Hepatocyte (in vitro differentiated cells): ENCODE results near the gene CHRDL1. TPM values are rescaled to one million over a fixed set of nuclear protein-coding genes. Genes with fewer than 3 reads are reported as not detected.
"Not testable (repeated sequence)": the region's sequence is repeated elsewhere in the genome, so short reads cannot be mapped to it uniquely, and the experiment has no call there.

Experiments used
- DNase-seq: peaks from one replicate; pipeline ENCODE4 v3.0.0-alpha.2; 2016; ENCODE audit warnings: low spot score
- H2AFZ ChIP-seq: fragments of 200-600 bp; sonication (generic); 2 replicates; pipeline ENCODE4 v1.6.0; 2016; ENCODE audit warnings: antibody characterized with exemption, mild to moderate bottlenecking
- H3K27ac ChIP-seq: fragments of 200-600 bp; sonication (generic); 2 replicates; pipeline ENCODE4 v1.5.1; 2016; ENCODE audit warnings: mild to moderate bottlenecking
- H3K27me3 ChIP-seq: fragments of 200-600 bp; sonication (generic); 2 replicates; pipeline ENCODE4 v1.6.1; 2016
- H3K36me3 ChIP-seq: fragments of 200-600 bp; sonication (generic); replicated peaks from 2 replicates; pipeline ENCODE4 v1.5.1; 2016; ENCODE audit warnings: low read depth; ENCODE audit not compliant: insufficient read depth
- H3K4me1 ChIP-seq: fragments of 200-600 bp; sonication (generic); 2 replicates; pipeline ENCODE4 v1.5.1; 2016; ENCODE audit warnings: mild to moderate bottlenecking, moderate library complexity; ENCODE audit not compliant: insufficient read depth
- H3K4me2 ChIP-seq: fragments of 200-600 bp; sonication (generic); 2 replicates; pipeline ENCODE4 v1.6.0; 2016
- H3K4me3 ChIP-seq: fragments of 200-600 bp; sonication (generic); 2 replicates; pipeline ENCODE4 v1.5.1; 2016; ENCODE audit warnings: mild to moderate bottlenecking
- H3K79me2 ChIP-seq: fragments of 200-600 bp; sonication (generic); 2 replicates; pipeline ENCODE4 v1.6.0; 2017; ENCODE audit warnings: mild to moderate bottlenecking
- H3K9me2 ChIP-seq: fragments of 200-600 bp; sonication (generic); replicated peaks from 2 replicates; pipeline ENCODE4 v1.6.0; 2017; ENCODE audit warnings: mild to moderate bottlenecking; ENCODE audit not compliant: insufficient read depth
- H3K9me3 ChIP-seq: fragments of 200-600 bp; sonication (generic); 2 replicates; pipeline ENCODE4 v1.5.1; 2016; ENCODE audit warnings: low read depth, mild to moderate bottlenecking
- H4K20me1 ChIP-seq: fragments of 200-600 bp; sonication (generic); 2 replicates; pipeline ENCODE4 v1.6.0; 2016; ENCODE audit warnings: mild to moderate bottlenecking; ENCODE audit not compliant: insufficient read depth, poor library complexity, severe bottlenecking
- EZH2 ChIP-seq: fragments of 200-600 bp; sonication (generic); IDR thresholded peaks from 2 replicates; pipeline ENCODE4 v1.6.1; 2016; ENCODE audit warnings: antibody characterized with exemption, mild to moderate bottlenecking, borderline replicate concordance
- EZH2phosphoT487 ChIP-seq: fragments of 200-600 bp; sonication (generic); IDR thresholded peaks from one replicate; pipeline ENCODE4 v1.6.1; 2018; ENCODE audit warnings: antibody characterized with exemption, mild to moderate bottlenecking, low read depth, moderate library complexity; ENCODE audit not compliant: unreplicated experiment, severe bottlenecking
- WGBS: methylation state at CpG from one replicate; pipeline ENCODE4 v1.1.6; 2016; ENCODE audit warnings: low lambda C conversion rate; ENCODE audit errors: missing lambda C conversion rate; 5-methylcytosine and 5-hydroxymethylcytosine counted together
- polyA plus RNA-seq: library from polyadenylated mRNA; unstranded; fragments of >200 nt; fragmentation: Nextera tagmentation; extraction: Ambion mirVana; gene quantifications from 2 replicates; pipeline ENCODE4 v1.2.1, GENCODE V29; 2016
- total RNA-seq: library from RNA; depleted of rRNA; stranded (reverse); fragments of >200 nt; gene quantifications from 2 replicates; pipeline ENCODE4 v1.2.3, GENCODE V29; 2014
- TF ChIP-seq, protein P1 (sequence below): fragments of 200-600 bp; sonication (generic); IDR thresholded peaks from 2 replicates; pipeline ENCODE4 v1.5.1; 2016; ENCODE audit warnings: antibody characterized with exemption, mild to moderate bottlenecking; ENCODE audit not compliant: poor library complexity

The CHRDL1 gene
- total and polyA plus RNA-seq, 2 experiments from 2014 or later: 0.82 to 1.6 TPM

GRCh38 chrX:110657073-110657472 lies 138.5 kb downstream of the CHRDL1 start:
- no peak overlapping the region for H2AFZ ChIP-seq
- no peak for DNase-seq
- H3K9me3 ChIP-seq: no peaks in the 10 kb centered on the region
- H3K27me3 ChIP-seq: no peaks in the 10 kb centered on the region
- TF ChIP-seq, protein P1, sequence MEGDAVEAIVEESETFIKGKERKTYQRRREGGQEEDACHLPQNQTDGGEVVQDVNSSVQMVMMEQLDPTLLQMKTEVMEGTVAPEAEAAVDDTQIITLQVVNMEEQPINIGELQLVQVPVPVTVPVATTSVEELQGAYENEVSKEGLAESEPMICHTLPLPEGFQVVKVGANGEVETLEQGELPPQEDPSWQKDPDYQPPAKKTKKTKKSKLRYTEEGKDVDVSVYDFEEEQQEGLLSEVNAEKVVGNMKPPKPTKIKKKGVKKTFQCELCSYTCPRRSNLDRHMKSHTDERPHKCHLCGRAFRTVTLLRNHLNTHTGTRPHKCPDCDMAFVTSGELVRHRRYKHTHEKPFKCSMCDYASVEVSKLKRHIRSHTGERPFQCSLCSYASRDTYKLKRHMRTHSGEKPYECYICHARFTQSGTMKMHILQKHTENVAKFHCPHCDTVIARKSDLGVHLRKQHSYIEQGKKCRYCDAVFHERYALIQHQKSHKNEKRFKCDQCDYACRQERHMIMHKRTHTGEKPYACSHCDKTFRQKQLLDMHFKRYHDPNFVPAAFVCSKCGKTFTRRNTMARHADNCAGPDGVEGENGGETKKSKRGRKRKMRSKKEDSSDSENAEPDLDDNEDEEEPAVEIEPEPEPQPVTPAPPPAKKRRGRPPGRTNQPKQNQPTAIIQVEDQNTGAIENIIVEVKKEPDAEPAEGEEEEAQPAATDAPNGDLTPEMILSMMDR: no peak
- no peak for TF ChIP-seq EZH2
- TF ChIP-seq EZH2phosphoT487: no peak
- H4K20me1 ChIP-seq: no peaks in the 10 kb centered on the region
- H3K4me3 ChIP-seq: no peak overlapping the region
- no peaks in the 10 kb centered on the region for H3K9me2 ChIP-seq
- no peaks in the 10 kb centered on the region for H3K36me3 ChIP-seq
- WGBS: 66% methylated on average over 6 of the region's 6 CpGs
- H3K4me2 ChIP-seq: no peak overlapping the region
- no peak overlapping the region for H3K27ac ChIP-seq
- no peaks in the 10 kb centered on the region for H3K79me2 ChIP-seq
- H3K4me1 ChIP-seq: no peaks in the 10 kb centered on the region

- not testable (repeated sequence) for DNase-seq, H3K27me3 ChIP-seq, H3K79me2 ChIP-seq, H2AFZ ChIP-seq, H3K36me3 ChIP-seq, H3K4me1 ChIP-seq, H4K20me1 ChIP-seq, H3K27ac ChIP-seq, H3K4me3 ChIP-seq, H3K9me2 ChIP-seq, H3K9me3 ChIP-seq, H3K4me2 ChIP-seq
Measured at GRCh38 chrX:110654280-110654679, 141.3 kb downstream of the CHRDL1 start.

DNA sequence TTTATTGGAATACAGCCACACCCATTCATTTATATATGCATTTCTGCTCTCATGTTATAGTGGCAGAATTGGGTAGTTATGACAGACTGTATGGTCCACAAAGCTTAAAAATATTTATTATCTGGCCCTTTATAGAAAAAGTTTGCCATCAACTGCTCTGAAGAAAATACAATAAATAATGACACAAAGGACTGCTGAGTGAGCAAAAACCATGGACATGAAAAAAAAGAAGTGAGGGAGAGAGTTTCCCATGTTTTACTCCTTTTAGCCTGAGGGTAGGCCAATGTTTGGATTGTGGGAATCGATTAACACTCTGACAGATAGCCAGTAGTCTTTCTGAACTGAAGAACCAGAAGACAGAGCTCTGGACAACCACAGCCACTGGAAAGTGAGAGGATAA lies 149.2 kb downstream of the CHRDL1 start:
- no peak overlapping the region for H3K4me2 ChIP-seq
- DNase-seq: no peak
- H3K36me3 ChIP-seq: no peaks in the 10 kb centered on the region
- no peaks in the 10 kb centered on the region for H3K27me3 ChIP-seq
- H4K20me1 ChIP-seq: no peaks in the 10 kb centered on the region
- no peaks in the 10 kb centered on the region for H3K4me1 ChIP-seq
- no peak for TF ChIP-seq EZH2phosphoT487
- TF ChIP-seq, protein P1: no peak
- TF ChIP-seq EZH2: no peak
- H3K4me3 ChIP-seq: no peak overlapping the region
- no peaks in the 10 kb centered on the region for H3K79me2 ChIP-seq
- H3K27ac ChIP-seq: no peak overlapping the region
- H3K9me3 ChIP-seq: no peaks in the 10 kb centered on the region
- H2AFZ ChIP-seq: no peak overlapping the region
- H3K9me2 ChIP-seq: no peaks in the 10 kb centered on the region
- 65% methylated on average over 1 of the region's 1 CpG for WGBS
